ENCODE measurements around the gene SORCS1. TPM values are rescaled to one million over a fixed set of nuclear protein-coding genes. Genes with fewer than 3 reads are reported as not detected.
A peak's percentile ranks its signal among the peaks of the same experiment; 100 is the strongest.

The SORCS1 gene
- total and polyA plus RNA-seq, 2 donors from 2014 or later: 0.76 to 2.4 TPM

GRCh38 chr10:106857728-106858127 lies 306.8 kb downstream of the SORCS1 start:
- TF ChIP-seq CTCF (IDR thresholded peaks at IDR 0.05; ENCODE audit: borderline replicate concordance, extremely low read depth, insufficient read depth): no peak
- intact Hi-C loops (cut with DNase I): no loop called here
- Histone ChIP-seq H3K4me1 (ENCODE audit: control insufficient read depth in 2 of 3, insufficient read depth in 2 of 3, low read depth in 1 of 3, low read length in 3 of 3) (no peaks in the 10 kb centered on the region), H3K4me3 (ENCODE audit: low read length in 3 of 3) (no peak overlapping the region), H3K36me3 (ENCODE audit: control insufficient read depth in 2 of 3, insufficient read depth in 3 of 3, low read length in 3 of 3) (no peaks in the 10 kb centered on the region), H3K9me3 (ENCODE audit: control insufficient read depth in 2 of 3, insufficient read depth in 1 of 3, low read length in 3 of 3) (peaks cover 0 to 7% (median 3%) of the 10 kb centered on the region in 3 donors), H3K27ac (ENCODE audit: low read depth in 2 of 2, low read length in 2 of 2) (no peak overlapping the region), H3K9ac (ENCODE audit: low read length in 3 of 3) (no peak overlapping the region), H3K27me3 (ENCODE audit: control insufficient read depth, insufficient read depth, low read length) (no peaks in the 10 kb centered on the region)
- DNase-seq: no peak
- no peak for FAIRE-seq

- no peaks in the 10 kb centered on the region for H3K36me3 ChIP-seq (ENCODE audit: control insufficient read depth in 2 of 3, insufficient read depth in 3 of 3, low read length in 3 of 3)
- FAIRE-seq (no peak), DNase-seq (no peak)
Observed at GRCh38 chr10:106857213-106857612, 307.3 kb downstream of the SORCS1 start.

GRCh38 chr10:106836933-106837663 lies 327.4 kb downstream of the SORCS1 start:
- H3K4me3 ChIP-seq (ENCODE audit: low read length in 3 of 3): no peak overlapping the region
- DNase-seq (peak in 1 of 5 donors; percentile 7), FAIRE-seq (no peak)
- no peaks in the 10 kb centered on the region for H3K36me3 ChIP-seq (ENCODE audit: control insufficient read depth in 2 of 3, insufficient read depth in 3 of 3, low read length in 3 of 3)
- H3K9ac ChIP-seq (ENCODE audit: low read length in 3 of 3): no peak overlapping the region
- no peak overlapping the region for H3K27ac ChIP-seq (ENCODE audit: low read depth in 2 of 2, low read length in 2 of 2)
- intact Hi-C loops (cut with DNase I): no loop called here
- no peaks in the 10 kb centered on the region for H3K4me1 ChIP-seq (ENCODE audit: control insufficient read depth in 2 of 3, insufficient read depth in 2 of 3, low read depth in 1 of 3, low read length in 3 of 3)
- TF ChIP-seq CTCF (IDR thresholded peaks at IDR 0.05; ENCODE audit: borderline replicate concordance, extremely low read depth, insufficient read depth): no peak
- H3K27me3 ChIP-seq (ENCODE audit: control insufficient read depth, insufficient read depth, low read length): no peaks in the 10 kb centered on the region
- no peaks in the 10 kb centered on the region for H3K9me3 ChIP-seq (ENCODE audit: control insufficient read depth in 2 of 3, insufficient read depth in 1 of 3, low read length in 3 of 3)

More at GRCh38 chr10:106857213-106857612, 307.3 kb downstream of the SORCS1 start:
- H3K4me3 ChIP-seq (ENCODE audit: low read length in 3 of 3): no peak overlapping the region
- H3K27ac ChIP-seq (ENCODE audit: low read depth in 2 of 2, low read length in 2 of 2): no peak overlapping the region
- intact Hi-C loops (cut with DNase I): no loop called here
- H3K9ac ChIP-seq (ENCODE audit: low read length in 3 of 3): no peak overlapping the region
- no peak for TF ChIP-seq CTCF (IDR thresholded peaks at IDR 0.05; ENCODE audit: borderline replicate concordance, extremely low read depth, insufficient read depth)
- no peaks in the 10 kb centered on the region for H3K4me1 ChIP-seq (ENCODE audit: control insufficient read depth in 2 of 3, insufficient read depth in 2 of 3, low read depth in 1 of 3, low read length in 3 of 3)
- peaks cover 0 to 7% (median 3%) of the 10 kb centered on the region in 3 donors for H3K9me3 ChIP-seq (ENCODE audit: control insufficient read depth in 2 of 3, insufficient read depth in 1 of 3, low read length in 3 of 3)
- H3K27me3 ChIP-seq (ENCODE audit: control insufficient read depth, insufficient read depth, low read length): no peaks in the 10 kb centered on the region
